GM12878 (cell line): ENCODE data around the gene ARIH2. TPM values are rescaled to one million over a fixed set of nuclear protein-coding genes. Genes with fewer than 3 reads are reported as not detected.

ENCODE experiments used
- ATF2 ChIP-seq: IDR thresholded peaks from 2 replicates; pipeline ENCODE4 v1.6.1; 2012; ENCODE audit warnings: low read length, inconsistent platforms
- CBFB ChIP-seq: IDR thresholded peaks from 2 replicates; pipeline ENCODE4 v1.6.1; 2016; ENCODE audit warnings: antibody characterized with exemption, low read depth
- CHD2 ChIP-seq: IDR thresholded peaks from 2 replicates; pipeline ENCODE4 v1.6.1; 2011; ENCODE audit warnings: low read depth, low read length, improper control_type of control experiment, borderline replicate concordance
- EED ChIP-seq: sonication (generic); IDR thresholded peaks from 2 replicates; pipeline ENCODE4 v1.6.1; 2016; ENCODE audit warnings: antibody characterized with exemption, low read depth
- HDAC6 ChIP-seq: fragments of 200-600 bp; sonication (generic); IDR thresholded peaks from one replicate; pipeline ENCODE4 v1.8.0; 2017; ENCODE audit warnings: antibody characterized with exemption; ENCODE audit not compliant: unreplicated experiment
- KLF5 ChIP-seq: fragments of 450-650 bp; IDR thresholded peaks from 2 replicates; pipeline ENCODE4 v1.6.1; 2014; ENCODE audit warnings: mild to moderate bottlenecking; ENCODE audit not compliant: partially characterized antibody
- NFXL1 ChIP-seq: fragments of 450-650 bp; IDR thresholded peaks from 2 replicates; pipeline ENCODE4 v1.6.1; 2017; ENCODE audit warnings: antibody characterized with exemption, mild to moderate bottlenecking, borderline replicate concordance
- NR2C1 ChIP-seq: fragments of 450-650 bp; IDR thresholded peaks from 2 replicates; pipeline ENCODE4 v1.6.1; 2017; ENCODE audit warnings: antibody characterized with exemption, mild to moderate bottlenecking, moderate library complexity
- NR2C2 ChIP-seq: IDR thresholded peaks from 2 replicates; pipeline ENCODE4 v1.6.1; 2011; ENCODE audit warnings: borderline replicate concordance, low read depth; ENCODE audit not compliant: control insufficient read depth, insufficient read length
- PKNOX1 ChIP-seq: fragments of 450-650 bp; IDR thresholded peaks from 2 replicates; pipeline ENCODE4 v1.6.1; 2016; ENCODE audit warnings: mild to moderate bottlenecking
- POLR2A ChIP-seq: IDR thresholded peaks from 2 replicates; pipeline ENCODE4 v1.6.1; 2011; ENCODE audit warnings: low read depth, mild to moderate bottlenecking, low read length
- POU2F2 ChIP-seq: IDR thresholded peaks from 3 replicates; pipeline ENCODE4 v1.6.1; 2011; ENCODE audit warnings: low read depth, mild to moderate bottlenecking, low read length, borderline replicate concordance
- RAD21 ChIP-seq: IDR thresholded peaks from 2 replicates; pipeline ENCODE4 v1.6.1; 2011; ENCODE audit warnings: mild to moderate bottlenecking, low read depth, low read length, moderate library complexity; ENCODE audit not compliant: insufficient read depth
- SMAD1 ChIP-seq: fragments of 450-650 bp; IDR thresholded peaks from 2 replicates; pipeline ENCODE4 v1.6.1; 2018; ENCODE audit warnings: mild to moderate bottlenecking, low read depth; ENCODE audit not compliant: partially characterized antibody
- STAT1 ChIP-seq: fragments of 450-650 bp; conservative IDR thresholded peaks from 2 replicates; pipeline ENCODE4 v1.6.1; 2014; ENCODE audit warnings: antibody characterized with exemption, mild to moderate bottlenecking
- ZNF217 ChIP-seq: fragments of 450-650 bp; IDR thresholded peaks from 2 replicates; pipeline ENCODE4 v1.6.1; 2017; ENCODE audit warnings: antibody characterized with exemption, mild to moderate bottlenecking
- polyA plus RNA-seq, 11 experiments: library from polyadenylated mRNA; depleted of rRNA in 4 of 11; unstranded in 6 of 11; stranded (reverse) in 5 of 11; fragments of >200 nt; fragmentation: Nextera tagmentation in 4 of 11; fragmentation: Illumina TruSeq in 1 of 11; extraction: Ambion mirVana in 4 of 11; extraction: Trizol in 1 of 11; gene quantifications; 1 replicate in 1 of 11; 2 replicates in 10 of 11; pipeline versions ENCODE4 v1.2.1 to v1.2.3, GENCODE V29; 2011 to 2016; ENCODE audit warnings: inconsistent platforms in 2 of 11, missing spikeins in 2 of 11, low read depth in 1 of 11
- total RNA-seq, 4 experiments: library from RNA; depleted of rRNA in 3 of 4; stranded (reverse); fragments of >200 nt in 3 of 4; fragmentation: Illumina TruSeq in 1 of 4; extraction: Trizol in 1 of 4; gene quantifications; 2 replicates each; pipeline versions ENCODE4 v1.2.1 to v1.2.3, GENCODE V29; 2013 to 2021
- TF ChIP-seq, protein P1 (sequence below): fragments of 450-650 bp; IDR thresholded peaks from 2 replicates; pipeline ENCODE4 v1.6.1; 2014; ENCODE audit warnings: mild to moderate bottlenecking
- TF ChIP-seq, protein P2 (sequence below): fragments of 450-650 bp; formaldehyde crosslinking; IDR thresholded peaks from 2 replicates; pipeline ENCODE4 v1.4.0; 2022; ENCODE audit warnings: mild to moderate bottlenecking, moderate library complexity
- TF ChIP-seq, protein P3 (sequence below): IDR thresholded peaks from 2 replicates; pipeline ENCODE4 v1.6.1; 2012; ENCODE audit warnings: low read depth, low read length, improper control_type of control experiment

Gene ARIH2
- total and polyA plus RNA-seq, 10 of the 15 experiments (the other 5 are each of a cell fraction or from before 2014, with no cell fraction given): 18.7 to 74.7 (median 63.7) TPM

- TF ChIP-seq ATF2 (no peak), CBFB (no peak), CHD2 (peak; percentile 89), NR2C1 (peak; percentile 48; the same call in 1 of the 2 replicates), PKNOX1 (no peak), POU2F2 (peak; percentile 77; the same call in 1 of the 3 replicates), HDAC6 (no peak), KLF5 (peak; percentile 35), ZNF217 (peak; percentile 73; the same call in 1 of the 2 replicates), SMAD1 (no peak), STAT1 (0 out of 2 replicates have a peak, but pooled peaks have one; percentile 20), RAD21 (0 out of 2 replicates have a peak, but pooled peaks have one; percentile 14), NR2C2 (no peak), EED (0 out of 2 replicates have a peak, but pooled peaks have one; percentile 31), POLR2A (no peak), NFXL1 (no peak)
- TF ChIP-seq, protein P1, sequence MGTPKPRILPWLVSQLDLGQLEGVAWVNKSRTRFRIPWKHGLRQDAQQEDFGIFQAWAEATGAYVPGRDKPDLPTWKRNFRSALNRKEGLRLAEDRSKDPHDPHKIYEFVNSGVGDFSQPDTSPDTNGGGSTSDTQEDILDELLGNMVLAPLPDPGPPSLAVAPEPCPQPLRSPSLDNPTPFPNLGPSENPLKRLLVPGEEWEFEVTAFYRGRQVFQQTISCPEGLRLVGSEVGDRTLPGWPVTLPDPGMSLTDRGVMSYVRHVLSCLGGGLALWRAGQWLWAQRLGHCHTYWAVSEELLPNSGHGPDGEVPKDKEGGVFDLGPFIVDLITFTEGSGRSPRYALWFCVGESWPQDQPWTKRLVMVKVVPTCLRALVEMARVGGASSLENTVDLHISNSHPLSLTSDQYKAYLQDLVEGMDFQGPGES: no peak
- TF ChIP-seq, protein P2, sequence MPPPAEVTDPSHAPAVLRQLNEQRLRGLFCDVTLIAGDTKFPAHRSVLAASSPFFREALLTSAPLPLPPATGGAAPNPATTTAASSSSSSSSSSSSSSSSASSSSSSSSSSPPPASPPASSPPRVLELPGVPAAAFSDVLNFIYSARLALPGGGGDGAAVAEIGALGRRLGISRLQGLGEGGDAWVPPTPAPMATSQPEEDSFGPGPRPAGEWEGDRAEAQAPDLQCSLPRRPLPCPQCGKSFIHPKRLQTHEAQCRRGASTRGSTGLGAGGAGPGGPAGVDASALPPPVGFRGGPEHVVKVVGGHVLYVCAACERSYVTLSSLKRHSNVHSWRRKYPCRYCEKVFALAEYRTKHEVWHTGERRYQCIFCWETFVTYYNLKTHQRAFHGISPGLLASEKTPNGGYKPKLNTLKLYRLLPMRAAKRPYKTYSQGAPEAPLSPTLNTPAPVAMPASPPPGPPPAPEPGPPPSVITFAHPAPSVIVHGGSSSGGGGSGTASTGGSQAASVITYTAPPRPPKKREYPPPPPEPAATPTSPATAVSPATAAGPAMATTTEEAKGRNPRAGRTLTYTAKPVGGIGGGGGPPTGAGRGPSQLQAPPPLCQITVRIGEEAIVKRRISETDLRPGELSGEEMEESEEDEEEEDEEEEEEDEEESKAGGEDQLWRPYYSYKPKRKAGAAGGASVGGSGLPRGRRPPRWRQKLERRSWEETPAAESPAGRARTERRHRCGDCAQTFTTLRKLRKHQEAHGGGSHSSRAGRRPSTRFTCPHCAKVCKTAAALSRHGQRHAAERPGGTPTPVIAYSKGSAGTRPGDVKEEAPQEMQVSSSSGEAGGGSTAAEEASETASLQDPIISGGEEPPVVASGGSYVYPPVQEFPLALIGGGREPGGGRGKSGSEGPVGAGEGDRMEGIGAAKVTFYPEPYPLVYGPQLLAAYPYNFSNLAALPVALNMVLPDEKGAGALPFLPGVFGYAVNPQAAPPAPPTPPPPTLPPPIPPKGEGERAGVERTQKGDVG (CRISPR knock-in tag): no peak
- TF ChIP-seq, protein P3, sequence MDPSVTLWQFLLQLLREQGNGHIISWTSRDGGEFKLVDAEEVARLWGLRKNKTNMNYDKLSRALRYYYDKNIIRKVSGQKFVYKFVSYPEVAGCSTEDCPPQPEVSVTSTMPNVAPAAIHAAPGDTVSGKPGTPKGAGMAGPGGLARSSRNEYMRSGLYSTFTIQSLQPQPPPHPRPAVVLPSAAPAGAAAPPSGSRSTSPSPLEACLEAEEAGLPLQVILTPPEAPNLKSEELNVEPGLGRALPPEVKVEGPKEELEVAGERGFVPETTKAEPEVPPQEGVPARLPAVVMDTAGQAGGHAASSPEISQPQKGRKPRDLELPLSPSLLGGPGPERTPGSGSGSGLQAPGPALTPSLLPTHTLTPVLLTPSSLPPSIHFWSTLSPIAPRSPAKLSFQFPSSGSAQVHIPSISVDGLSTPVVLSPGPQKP: no peak
These were observed 103.4 kb downstream of the ARIH2 start, which contains the start of gene NDUFAF3 (continued) for GRCh38 chr3:49021813-49022687.
